Karpas-422 (cell line): Measurements from ENCODE around the gene DNAAF9. TPM values are rescaled to one million over a fixed set of nuclear protein-coding genes. Genes with fewer than 3 reads are reported as not detected.
"Not testable (repeated sequence)": the region's sequence is repeated elsewhere in the genome, so short reads cannot be mapped to it uniquely, and the experiment has no call there.

Experiments
- DNase-seq: peaks from one replicate; pipeline ENCODE4 v3.0.0-alpha.2; 2015
- H2AFZ ChIP-seq: fragments of 200-600 bp; sonication (generic); 2 replicates; pipeline ENCODE4 v1.6.1; 2014; ENCODE audit warnings: antibody characterized with exemption, low read length, mixed read lengths
- H3K27ac ChIP-seq: fragments of 200-600 bp; sonication (generic); 2 replicates; pipeline ENCODE4 v1.5.1; 2014; ENCODE audit warnings: mild to moderate bottlenecking, low read length, moderate library complexity
- H3K27me3 ChIP-seq: fragments of 200-600 bp; sonication (generic); 2 replicates; pipeline ENCODE4 v1.6.1; 2014; ENCODE audit warnings: low read length, mixed read lengths
- H3K36me3 ChIP-seq: fragments of 200-600 bp; sonication (generic); 2 replicates; pipeline ENCODE4 v1.6.1; 2014; ENCODE audit warnings: low read length, mixed read lengths; ENCODE audit not compliant: insufficient read depth
- H3K4me1 ChIP-seq: fragments of 200-600 bp; sonication (generic); 2 replicates; pipeline ENCODE4 v1.6.1; 2014; ENCODE audit warnings: mild to moderate bottlenecking, low read length, mixed read lengths
- H3K4me2 ChIP-seq: fragments of 200-600 bp; sonication (generic); 2 replicates; pipeline ENCODE4 v1.6.1; 2014; ENCODE audit warnings: low read length, low read depth, mild to moderate bottlenecking; ENCODE audit not compliant: poor library complexity, severe bottlenecking
- H3K4me3 ChIP-seq: fragments of 200-600 bp; sonication (generic); 2 replicates; pipeline ENCODE4 v1.5.1; 2014; ENCODE audit warnings: mild to moderate bottlenecking, antibody characterized with exemption, low read length, mixed read lengths
- H3K79me2 ChIP-seq: fragments of 200-600 bp; sonication (generic); 2 replicates; pipeline ENCODE4 v1.6.1; 2014; ENCODE audit warnings: mild to moderate bottlenecking, low read length, mixed read lengths
- H3K9ac ChIP-seq: fragments of 200-600 bp; sonication (generic); 2 replicates; pipeline ENCODE4 v1.6.0; 2014; ENCODE audit warnings: low read length
- H3K9me2 ChIP-seq: fragments of 200-600 bp; sonication (generic), shearing (Covaris generic); replicated peaks from 2 replicates; pipeline ENCODE4 v1.6.0; 2014; ENCODE audit warnings: mild to moderate bottlenecking, low read length, moderate library complexity; ENCODE audit not compliant: insufficient read depth
- H3K9me3 ChIP-seq: fragments of 300-700, 200-600 bp; sonication (generic); 2 replicates; pipeline ENCODE4 v1.6.1; 2014; ENCODE audit warnings: low read length, mixed read lengths
- H4K20me1 ChIP-seq: fragments of 200-600 bp; sonication (generic); 2 replicates; pipeline ENCODE4 v1.6.1; 2014; ENCODE audit warnings: mild to moderate bottlenecking, antibody characterized with exemption, low read length, low read depth; ENCODE audit not compliant: insufficient read depth
- total RNA-seq: library from RNA; depleted of rRNA; stranded (reverse); fragments of >200 nt; shearing (Covaris generic); gene quantifications from 2 replicates; pipeline ENCODE4 v1.2.3, GENCODE V29; 2014; ENCODE audit warnings: low replicate concordance

The DNAAF9 gene
- total RNA-seq, 1 experiment from 2014 or later: not detected

GRCh38 chr20:3436864-3437574 is 29.6 kb upstream of the DNAAF9 start:
- no peaks in the 10 kb centered on the region for H3K9me3 ChIP-seq
- DNase-seq: no peak
- no peaks in the 10 kb centered on the region for H3K9me2 ChIP-seq
- no peaks in the 10 kb centered on the region for H3K79me2 ChIP-seq
- no peak overlapping the region for H3K9ac ChIP-seq
- H3K4me3 ChIP-seq: no peak overlapping the region
- no peaks in the 10 kb centered on the region for H3K4me1 ChIP-seq
- no peaks in the 10 kb centered on the region for H3K36me3 ChIP-seq
- no peaks in the 10 kb centered on the region for H4K20me1 ChIP-seq
- H3K4me2 ChIP-seq: no peak overlapping the region
- H3K27ac ChIP-seq: no peak overlapping the region
- H3K27me3 ChIP-seq: no peaks in the 10 kb centered on the region
- H2AFZ ChIP-seq: no peak overlapping the region

GRCh38 chr20:3434232-3434631 is 26.8 kb upstream of the DNAAF9 start:
- no peaks in the 10 kb centered on the region for H3K9me3 ChIP-seq
- H3K4me1 ChIP-seq: no peaks in the 10 kb centered on the region
- H3K4me2 ChIP-seq: no peak overlapping the region
- no peaks in the 10 kb centered on the region for H4K20me1 ChIP-seq
- no peak overlapping the region for H3K27ac ChIP-seq
- no peak overlapping the region for H3K9ac ChIP-seq
- H2AFZ ChIP-seq: no peak overlapping the region
- no peaks in the 10 kb centered on the region for H3K27me3 ChIP-seq
- H3K79me2 ChIP-seq: no peaks in the 10 kb centered on the region
- H3K4me3 ChIP-seq: no peak overlapping the region
- H3K36me3 ChIP-seq: no peaks in the 10 kb centered on the region
- DNase-seq: no peak
- no peaks in the 10 kb centered on the region for H3K9me2 ChIP-seq

- H2AFZ ChIP-seq: no peak overlapping the region
- DNase-seq: no peak
These were observed 26.3 kb upstream of the DNAAF9 start for GRCh38 chr20:3433744-3434143.

GRCh38 chr20:3432844-3433243 is 25.4 kb upstream of the DNAAF9 start:
- H3K9me3 ChIP-seq: no peaks in the 10 kb centered on the region
- no peak overlapping the region for H2AFZ ChIP-seq
- H3K27ac ChIP-seq: no peak overlapping the region
- DNase-seq: no peak
- no peaks in the 10 kb centered on the region for H4K20me1 ChIP-seq
- no peak overlapping the region for H3K4me2 ChIP-seq
- H3K79me2 ChIP-seq: no peaks in the 10 kb centered on the region
- no peaks in the 10 kb centered on the region for H3K4me1 ChIP-seq
- H3K36me3 ChIP-seq: no peaks in the 10 kb centered on the region
- H3K4me3 ChIP-seq: no peak overlapping the region
- no peaks in the 10 kb centered on the region for H3K9me2 ChIP-seq
- no peaks in the 10 kb centered on the region for H3K27me3 ChIP-seq
- no peak overlapping the region for H3K9ac ChIP-seq

More at GRCh38 chr20:3433744-3434143, 26.3 kb upstream of the DNAAF9 start:
- Histone ChIP-seq H3K79me2 (no peaks in the 10 kb centered on the region), H3K9me2 (no peaks in the 10 kb centered on the region), H3K9me3 (no peaks in the 10 kb centered on the region), H3K27me3 (no peaks in the 10 kb centered on the region), H3K4me3 (no peak overlapping the region), H3K4me2 (no peak overlapping the region), H4K20me1 (no peaks in the 10 kb centered on the region), H3K4me1 (no peaks in the 10 kb centered on the region), H3K27ac (no peak overlapping the region), H3K36me3 (no peaks in the 10 kb centered on the region), H3K9ac (no peak overlapping the region)

- H3K4me2 ChIP-seq: no peak overlapping the region
These were observed 23.6 kb upstream of the DNAAF9 start for GRCh38 chr20:3431109-3431508.

GRCh38 chr20:3430376-3431069 is 23.1 kb upstream of the DNAAF9 start:
- no peak overlapping the region for H3K4me2 ChIP-seq
- H3K79me2 ChIP-seq: no peaks in the 10 kb centered on the region
- no peak for DNase-seq
- H3K9me2 ChIP-seq: no peaks in the 10 kb centered on the region
- H3K9me3 ChIP-seq: no peaks in the 10 kb centered on the region
- H3K36me3 ChIP-seq: no peaks in the 10 kb centered on the region
- H3K4me3 ChIP-seq: no peak overlapping the region
- no peak overlapping the region for H3K27ac ChIP-seq
- no peaks in the 10 kb centered on the region for H3K4me1 ChIP-seq
- no peaks in the 10 kb centered on the region for H4K20me1 ChIP-seq
- no peaks in the 10 kb centered on the region for H3K27me3 ChIP-seq
- H3K9ac ChIP-seq: no peak overlapping the region
- H2AFZ ChIP-seq: no peak overlapping the region

More at GRCh38 chr20:3431109-3431508, 23.6 kb upstream of the DNAAF9 start:
- Histone ChIP-seq H3K27ac (no peak overlapping the region), H3K9me3 (no peaks in the 10 kb centered on the region), H3K79me2 (no peaks in the 10 kb centered on the region), H3K4me1 (no peaks in the 10 kb centered on the region), H3K36me3 (no peaks in the 10 kb centered on the region), H4K20me1 (no peaks in the 10 kb centered on the region), H2AFZ (no peak overlapping the region), H3K9me2 (no peaks in the 10 kb centered on the region), H3K27me3 (no peaks in the 10 kb centered on the region), H3K4me3 (no peak overlapping the region), H3K9ac (no peak overlapping the region)
- DNase-seq: no peak

GRCh38 chr20:3426766-3427165 is 19.3 kb upstream of the DNAAF9 start:
- not testable (repeated sequence) for H3K27ac ChIP-seq, H4K20me1 ChIP-seq, H3K79me2 ChIP-seq, H3K4me2 ChIP-seq, H3K36me3 ChIP-seq, H3K27me3 ChIP-seq, H3K9ac ChIP-seq, DNase-seq, H2AFZ ChIP-seq, H3K4me3 ChIP-seq, H3K4me1 ChIP-seq, H3K9me3 ChIP-seq, H3K9me2 ChIP-seq

- Histone ChIP-seq H3K36me3 (no peaks in the 10 kb centered on the region), H3K9me2 (no peaks in the 10 kb centered on the region), H3K27ac (no peak overlapping the region), H3K9me3 (no peaks in the 10 kb centered on the region), H3K79me2 (no peaks in the 10 kb centered on the region), H2AFZ (no peak overlapping the region), H3K27me3 (no peaks in the 10 kb centered on the region), H4K20me1 (no peaks in the 10 kb centered on the region), H3K9ac (no peak overlapping the region), H3K4me2 (no peak overlapping the region), H3K4me3 (no peak overlapping the region), H3K4me1 (no peaks in the 10 kb centered on the region)
- no peak for DNase-seq
These were observed 15.7 kb upstream of the DNAAF9 start for GRCh38 chr20:3423126-3423525.
